Left lung (tissue), 10 donors: Measurements from ENCODE around the gene TMEM130. TPM values are rescaled to one million over a fixed set of nuclear protein-coding genes. Genes with fewer than 3 reads are reported as not detected.

ENCODE experiments used
- ATAC-seq: fragments of 200-7000 bp; cut with Tn5 transposase; one replicate; pipeline ENCODE4 v1.9.1; 2020; ENCODE audit warnings: moderate library complexity
- DNase-seq, 4 donors: peaks; one replicate each; pipeline ENCODE4 v3.0.0-alpha.2; 2013 to 2020
- H3K27ac ChIP-seq, 2 donors: fragments of 200-600 bp; sonication (generic) in 1 of 2; one replicate each; pipeline versions ENCODE4 v1.5.0 to v1.8.0; 2020 to 2021
- H3K27me3 ChIP-seq, 2 donors: fragments of 200-600 bp; sonication (generic) in 1 of 2; one replicate each; pipeline versions ENCODE4 v1.5.0 to v1.8.0; 2020 to 2021
- H3K36me3 ChIP-seq, 2 donors: fragments of 200-600 bp; sonication (generic) in 1 of 2; one replicate each; pipeline versions ENCODE4 v1.5.0 to v1.8.0; 2020 to 2021
- H3K4me1 ChIP-seq, 2 donors: fragments of 200-600 bp; one replicate each; pipeline ENCODE4 v1.8.0; 2021
- H3K4me3 ChIP-seq, 2 donors: fragments of 200-600 bp; sonication (generic) in 1 of 2; one replicate each; pipeline versions ENCODE4 v1.5.0 to v1.8.0; 2020 to 2021; ENCODE audit warnings: mild to moderate bottlenecking in 1 of 2
- H3K9me3 ChIP-seq, 2 donors: fragments of 200-600 bp; sonication (generic) in 1 of 2; one replicate each; pipeline versions ENCODE4 v1.5.0 to v1.8.0; 2020 to 2021
- intact Hi-C, 2 donors: fragments of 100-400 bp; cut with DNase I; formaldehyde crosslinking; loops; one replicate each; pipeline versions ENCODE4 v1.11.2 to v1.14.2; 2022
- microRNA-seq, 2 donors: library from miRNA; unstranded; fragments of <30 nt; microRNA quantifications; one replicate each; pipeline ENCODE4, GENCODE V29; 2019
- polyA plus RNA-seq, 6 donors: library from polyadenylated mRNA; unstranded; fragments of 120-200 nt; gene quantifications; one replicate each; pipeline ENCODE4 v1.2.1, GENCODE V29; 2013; ENCODE audit not compliant: insufficient read length in 6 of 6
- total RNA-seq, 2 donors: library from RNA; stranded (reverse); fragmentation: NEBNext Ultra II Directional; extraction: Animal tissue kit (Norgen Biotek cat#: 25700); gene quantifications; one replicate each; pipeline ENCODE4 v1.2.1, GENCODE V29; 2021
- TF ChIP-seq, protein P1 (sequence below), 2 donors: fragments of 200-600 bp; sonication (generic) in 1 of 2; IDR thresholded peaks; one replicate each; pipeline versions ENCODE4 v1.5.0 to v1.8.0; 2021; ENCODE audit warnings: antibody characterized with exemption in 2 of 2
- donor health status: DM: no; HTN: yes; CAD: no.
- donor health status: DM: no; HTN: no; CAD: no.

TMEM130 gene
- total and polyA plus RNA-seq, 8 donors = 0.17 to 1.5 (median 0.32) TPM

DNA sequence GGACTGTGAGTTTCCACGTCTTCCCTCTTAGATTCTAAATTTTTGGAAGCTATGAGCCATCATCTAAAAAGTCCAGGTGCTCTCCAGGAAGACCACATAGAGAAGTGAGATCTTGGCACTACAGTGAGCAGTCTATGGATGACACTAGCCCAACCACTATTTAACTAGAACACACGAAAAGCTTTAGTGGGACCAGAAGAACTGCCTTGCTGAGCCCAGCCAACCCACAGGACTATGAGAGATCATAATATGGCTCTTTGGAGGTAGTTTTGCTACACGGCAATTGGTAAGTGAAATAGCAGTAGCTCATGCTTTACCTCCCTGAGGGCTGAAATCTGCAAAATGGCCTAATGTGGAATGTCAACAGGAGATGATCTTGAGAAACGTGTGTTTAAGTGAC, 68.8 kb downstream of the TMEM130 start:
- H3K4me1 ChIP-seq = no peaks in the 10 kb centered on the region
- H3K36me3 ChIP-seq = no peaks in the 10 kb centered on the region
- intact Hi-C loops = no loop called here
- H3K27ac ChIP-seq = no peak overlapping the region
- TF ChIP-seq, protein P1, sequence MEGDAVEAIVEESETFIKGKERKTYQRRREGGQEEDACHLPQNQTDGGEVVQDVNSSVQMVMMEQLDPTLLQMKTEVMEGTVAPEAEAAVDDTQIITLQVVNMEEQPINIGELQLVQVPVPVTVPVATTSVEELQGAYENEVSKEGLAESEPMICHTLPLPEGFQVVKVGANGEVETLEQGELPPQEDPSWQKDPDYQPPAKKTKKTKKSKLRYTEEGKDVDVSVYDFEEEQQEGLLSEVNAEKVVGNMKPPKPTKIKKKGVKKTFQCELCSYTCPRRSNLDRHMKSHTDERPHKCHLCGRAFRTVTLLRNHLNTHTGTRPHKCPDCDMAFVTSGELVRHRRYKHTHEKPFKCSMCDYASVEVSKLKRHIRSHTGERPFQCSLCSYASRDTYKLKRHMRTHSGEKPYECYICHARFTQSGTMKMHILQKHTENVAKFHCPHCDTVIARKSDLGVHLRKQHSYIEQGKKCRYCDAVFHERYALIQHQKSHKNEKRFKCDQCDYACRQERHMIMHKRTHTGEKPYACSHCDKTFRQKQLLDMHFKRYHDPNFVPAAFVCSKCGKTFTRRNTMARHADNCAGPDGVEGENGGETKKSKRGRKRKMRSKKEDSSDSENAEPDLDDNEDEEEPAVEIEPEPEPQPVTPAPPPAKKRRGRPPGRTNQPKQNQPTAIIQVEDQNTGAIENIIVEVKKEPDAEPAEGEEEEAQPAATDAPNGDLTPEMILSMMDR (IDR thresholded peaks at IDR 0.05) = no peak
- no peak overlapping the region for H3K4me3 ChIP-seq
- DNase-seq = no peak
- no peak for ATAC-seq
- H3K9me3 ChIP-seq = peaks cover 0 to 15% of the 10 kb centered on the region in 2 donors
- peaks cover 0 to 6% of the 10 kb centered on the region in 2 donors for H3K27me3 ChIP-seq

DNA sequence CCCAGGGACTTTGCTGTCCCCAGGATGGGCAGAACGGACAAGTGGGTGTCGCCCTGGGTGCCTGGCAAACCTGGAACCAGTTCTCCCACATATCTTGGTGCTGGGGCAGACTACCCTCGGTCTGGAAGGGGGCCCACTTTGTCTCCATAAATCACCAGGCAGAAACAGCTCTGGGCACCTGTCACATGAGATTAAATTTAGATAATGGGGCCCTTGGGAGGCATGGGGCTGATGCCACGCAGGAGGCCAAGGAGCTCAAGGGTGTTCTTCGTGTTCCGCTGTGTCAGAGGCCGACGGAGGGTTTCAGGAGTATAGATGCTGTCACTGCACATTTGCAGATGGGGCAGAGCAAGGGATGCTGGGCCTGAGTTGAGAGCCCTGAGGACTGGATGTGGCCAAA, 72.7 kb downstream of the TMEM130 start:
- H3K36me3 ChIP-seq = no peaks in the 10 kb centered on the region
- no peaks in the 10 kb centered on the region for H3K4me1 ChIP-seq
- no peak overlapping the region for H3K4me3 ChIP-seq
- TF ChIP-seq, protein P1 (IDR thresholded peaks at IDR 0.05) = no peak
- no peak overlapping the region for H3K27ac ChIP-seq
- intact Hi-C loops = loop anchor here in 1 of 2 donors (10.0 kb wide), 1 partner anchor 58 kb away; no protein-coding TSS in a partner anchor
- peaks cover 0 to 15% of the 10 kb centered on the region in 2 donors for H3K9me3 ChIP-seq
- no peak for ATAC-seq
- no peaks in the 10 kb centered on the region for H3K27me3 ChIP-seq
- peak in 1 of 4 donors; percentile 41 for DNase-seq

Small RNAs within 50 kb of the gene (microRNA-seq; reads per million reads assigned to microRNA genes)
- gene MIR3609 = 1.2 to 2.0 reads per million in 2 donors

Other genes with a start within 250 kb of the TMEM130 start
- 10 to 100 TPM; 32.5 to 35.7 TPM for gene TRRAP, start 8.5 kb upstream of the TMEM130 start, total RNA-seq
- gene TRRAP, start 8.5 kb upstream of the TMEM130 start, polyA plus RNA-seq = 10 to 100 TPM; 36.3 to 40.5 (median 39.0) TPM